ENCODE data around the gene RASGRF1.
"Not testable (repeated sequence)": the region's sequence is repeated elsewhere in the genome, so short reads cannot be mapped to it uniquely, and the experiment has no call there.

The RASGRF1 gene

GRCh38 chr15:79090487-79091203 is at the start of gene RASGRF1:
RASGRF1 (minus strand) TSS chr15:79090780; CDS start chr15:79090498, 282 bp downstream.
- DNase-seq (ENCODE audit: low spot score): no peak

- no peak for DNase-seq (ENCODE audit: low spot score)
Measured at GRCh38 chr15:79136434-79137046, 46.0 kb upstream of the RASGRF1 start.

- no peak for DNase-seq (ENCODE audit: low spot score)
Measured at GRCh38 chr15:79133309-79133708, 42.7 kb upstream of the RASGRF1 start.

GRCh38 chr15:79132770-79133169 is 42.2 kb upstream of the RASGRF1 start:
- DNase-seq (ENCODE audit: low spot score): no peak

- no peak for DNase-seq (ENCODE audit: low spot score)
Measured at GRCh38 chr15:79132361-79132760, 41.8 kb upstream of the RASGRF1 start.

- no peak for DNase-seq (ENCODE audit: low spot score)
Measured at GRCh38 chr15:79130535-79131130, 40.1 kb upstream of the RASGRF1 start.

GRCh38 chr15:79129235-79129634 is 38.7 kb upstream of the RASGRF1 start:
- DNase-seq (ENCODE audit: low spot score): no peak

- DNase-seq (ENCODE audit: low spot score): no peak
Measured at GRCh38 chr15:79128556-79128955, 38.0 kb upstream of the RASGRF1 start.

- no peak for DNase-seq (ENCODE audit: low spot score)
Measured at GRCh38 chr15:79124388-79124787, 33.8 kb upstream of the RASGRF1 start.

GRCh38 chr15:79122991-79123390 is 32.4 kb upstream of the RASGRF1 start:
- no peak for DNase-seq (ENCODE audit: low spot score)

GRCh38 chr15:79122391-79122790 is 31.8 kb upstream of the RASGRF1 start:
- DNase-seq (ENCODE audit: low spot score): no peak

GRCh38 chr15:79121571-79121970 is 31.0 kb upstream of the RASGRF1 start:
- no peak for DNase-seq (ENCODE audit: low spot score)

- DNase-seq (ENCODE audit: low spot score): no peak
Measured at GRCh38 chr15:79117442-79118204, 27.0 kb upstream of the RASGRF1 start.

GRCh38 chr15:79116771-79117170 is 26.2 kb upstream of the RASGRF1 start:
- no peak for DNase-seq (ENCODE audit: low spot score)

GRCh38 chr15:79115986-79116665 is 25.5 kb upstream of the RASGRF1 start:
- DNase-seq (ENCODE audit: low spot score): no peak

GRCh38 chr15:79113831-79114230 is 23.3 kb upstream of the RASGRF1 start:
- DNase-seq (ENCODE audit: low spot score): no peak

GRCh38 chr15:79111404-79111803 is 20.8 kb upstream of the RASGRF1 start:
- DNase-seq (ENCODE audit: low spot score): not testable (repeated sequence)

GRCh38 chr15:79105141-79105540 is 14.6 kb upstream of the RASGRF1 start:
- DNase-seq (ENCODE audit: low spot score): no peak

- no peak for DNase-seq (ENCODE audit: low spot score)
Measured at GRCh38 chr15:79102595-79102994, 12.0 kb upstream of the RASGRF1 start.

GRCh38 chr15:79101866-79102581 is 11.4 kb upstream of the RASGRF1 start:
- DNase-seq (ENCODE audit: low spot score): no peak

- no peak for DNase-seq (ENCODE audit: low spot score)
Measured at GRCh38 chr15:79099692-79100091, 9.1 kb upstream of the RASGRF1 start.
